HL-60/S4 (cell line): Measurements from ENCODE around the gene DHODH.
"Not testable (repeated sequence)": the region's sequence is repeated elsewhere in the genome, so short reads cannot be mapped to it uniquely, and the experiment has no call there.

Experiments used
- in situ Hi-C: fragments of 300-500 bp; cut with MboI; formaldehyde crosslinking; loops from 2 replicates; pipeline ENCODE4 v1.14.3; 2022; ENCODE audit warnings: low sequenced_read_pairs

The DHODH gene

GRCh38 chr16:72008424-72009216, at the start of gene DHODH:
Gene DHODH (plus strand): TSS chr16:72008744. CDS start chr16:72008765, 21 bp downstream.
- in situ Hi-C loops = no loop called here

GRCh38 chr16:71961066-71962039, 47.2 kb upstream of the DHODH start:
- in situ Hi-C loops = no loop called here

GRCh38 chr16:71963125-71963875, 45.2 kb upstream of the DHODH start:
- in situ Hi-C loops = no loop called here

GRCh38 chr16:71965223-71965622, 43.3 kb upstream of the DHODH start:
- in situ Hi-C loops = no loop called here

- in situ Hi-C loops = no loop called here
Measured at GRCh38 chr16:71966932-71967331, 41.6 kb upstream of the DHODH start.

GRCh38 chr16:71969353-71969752, 39.2 kb upstream of the DHODH start:
- in situ Hi-C loops = no loop called here

- in situ Hi-C loops = no loop called here
Measured at GRCh38 chr16:71971571-71971970, 37.0 kb upstream of the DHODH start.

GRCh38 chr16:71972356-71972755, 36.2 kb upstream of the DHODH start:
- in situ Hi-C loops = no loop called here

- in situ Hi-C loops = no loop called here
Measured at GRCh38 chr16:71973001-71973400, 35.5 kb upstream of the DHODH start.

GRCh38 chr16:71974068-71974818, 34.3 kb upstream of the DHODH start:
- in situ Hi-C loops = no loop called here

- in situ Hi-C loops = no loop called here
Measured at GRCh38 chr16:71985262-71985974, 23.1 kb upstream of the DHODH start.

- in situ Hi-C loops = no loop called here
Measured at GRCh38 chr16:71986131-71986530, 22.4 kb upstream of the DHODH start.

- in situ Hi-C loops = no loop called here
Measured at GRCh38 chr16:71995038-71995437, 13.5 kb upstream of the DHODH start.

- in situ Hi-C loops = not testable (repeated sequence)
Measured at GRCh38 chr16:71997578-71997977, 11.0 kb upstream of the DHODH start.

- in situ Hi-C loops = no loop called here
Measured at GRCh38 chr16:72001180-72001874, 7.2 kb upstream of the DHODH start.

GRCh38 chr16:72002619-72003018, 5.9 kb upstream of the DHODH start:
- in situ Hi-C loops = no loop called here

- in situ Hi-C loops = not testable (repeated sequence)
Measured at GRCh38 chr16:72008065-72008423, 500 bp upstream of the DHODH start.

- in situ Hi-C loops = no loop called here
Measured at GRCh38 chr16:72009779-72010178, 1.2 kb downstream of the DHODH start.

- in situ Hi-C loops = no loop called here
Measured at GRCh38 chr16:72012607-72013006, 4.1 kb downstream of the DHODH start.
